ENCODE results near the gene PLXNC1.
A peak's percentile ranks its signal among the peaks of the same experiment; 100 is the strongest.

Gene PLXNC1

DNA sequence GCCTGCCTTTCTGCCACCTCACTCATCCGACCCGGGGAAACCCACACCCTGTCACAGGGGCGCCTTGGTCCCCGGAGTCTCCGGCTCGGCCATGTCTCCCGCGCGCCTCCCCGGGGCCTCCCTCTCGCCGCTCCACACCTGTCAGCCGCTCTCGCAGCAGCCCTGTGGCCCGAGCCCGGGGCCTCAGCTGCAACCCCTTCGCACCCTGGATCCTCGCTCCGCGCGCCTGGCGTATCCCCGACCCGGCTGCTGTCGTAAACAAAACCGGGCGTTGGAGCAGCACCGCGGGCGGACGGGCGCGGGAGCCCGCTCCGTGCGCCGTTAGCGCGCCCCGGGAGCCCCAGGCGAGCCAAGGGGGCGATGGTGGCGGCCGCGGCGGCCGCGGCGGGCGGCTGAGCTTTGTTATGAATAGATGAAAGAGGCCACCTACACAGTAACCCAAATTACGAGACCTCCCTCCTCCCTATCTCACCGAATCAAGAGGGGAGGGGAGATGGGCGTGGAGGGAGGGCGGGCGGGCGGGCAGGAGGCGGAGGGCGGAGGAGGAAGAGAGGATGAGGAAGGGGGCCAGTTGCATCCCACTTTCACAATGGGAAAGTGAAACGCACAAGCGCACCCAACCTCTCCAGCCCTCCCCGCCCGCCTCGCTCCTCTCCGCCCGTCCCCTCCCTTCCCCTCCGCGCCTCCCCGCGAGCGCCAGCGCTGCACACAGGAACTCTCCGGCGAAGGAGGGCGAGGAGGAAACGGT is at the start of gene PLXNC1:
Gene PLXNC1, plus strand, starts transcription at position 587 of the 748 bp plus-strand sequence. CDS start 395 bp downstream, outside the sequence.
- DNase-seq = no peak

GRCh38 chr12:94099191-94099590 is 49.2 kb upstream of the PLXNC1 start:
- DNase-seq = no peak

DNA sequence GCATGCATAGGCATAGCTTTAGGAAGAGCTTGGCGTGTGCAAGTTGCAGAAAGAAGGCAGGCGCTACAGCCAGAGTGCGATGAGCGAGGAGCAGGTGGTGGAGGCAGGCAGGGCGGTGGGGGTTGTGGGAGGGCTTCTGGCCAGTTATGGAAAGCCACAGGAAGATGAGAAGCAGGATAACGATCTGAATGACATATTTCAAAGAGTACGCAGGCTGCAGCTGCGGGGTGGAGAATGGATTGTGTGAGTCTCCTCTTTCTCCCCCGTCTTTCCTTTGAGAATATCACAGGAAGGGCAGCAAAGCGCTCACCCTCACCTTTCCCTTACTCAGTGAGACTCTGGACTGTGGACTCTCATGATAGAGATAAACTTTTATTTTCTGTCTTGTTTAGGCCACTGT is 48.7 kb upstream of the PLXNC1 start:
- peak; percentile 2 for DNase-seq

DNA sequence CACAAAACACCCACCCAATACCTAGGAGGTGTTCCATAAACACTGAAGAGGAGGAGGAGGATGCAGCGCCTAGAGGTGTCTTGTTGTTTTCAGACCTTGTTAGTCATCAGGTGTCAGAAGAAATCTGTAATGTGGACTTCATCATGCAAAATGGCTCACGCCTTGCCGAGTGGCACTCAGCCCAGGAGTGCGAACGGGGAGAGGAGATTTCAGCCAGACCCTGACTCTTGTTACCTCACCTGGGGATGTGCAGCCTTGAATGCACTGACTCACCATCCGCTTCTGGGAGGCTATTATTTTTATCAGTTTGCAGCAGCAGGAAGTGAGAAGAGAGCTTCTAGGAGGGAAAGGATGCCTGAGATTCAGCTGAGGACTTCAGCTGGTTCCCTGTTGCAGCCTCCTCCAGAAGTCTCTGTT is 48.2 kb upstream of the PLXNC1 start:
- peak; percentile 3 for DNase-seq

DNA sequence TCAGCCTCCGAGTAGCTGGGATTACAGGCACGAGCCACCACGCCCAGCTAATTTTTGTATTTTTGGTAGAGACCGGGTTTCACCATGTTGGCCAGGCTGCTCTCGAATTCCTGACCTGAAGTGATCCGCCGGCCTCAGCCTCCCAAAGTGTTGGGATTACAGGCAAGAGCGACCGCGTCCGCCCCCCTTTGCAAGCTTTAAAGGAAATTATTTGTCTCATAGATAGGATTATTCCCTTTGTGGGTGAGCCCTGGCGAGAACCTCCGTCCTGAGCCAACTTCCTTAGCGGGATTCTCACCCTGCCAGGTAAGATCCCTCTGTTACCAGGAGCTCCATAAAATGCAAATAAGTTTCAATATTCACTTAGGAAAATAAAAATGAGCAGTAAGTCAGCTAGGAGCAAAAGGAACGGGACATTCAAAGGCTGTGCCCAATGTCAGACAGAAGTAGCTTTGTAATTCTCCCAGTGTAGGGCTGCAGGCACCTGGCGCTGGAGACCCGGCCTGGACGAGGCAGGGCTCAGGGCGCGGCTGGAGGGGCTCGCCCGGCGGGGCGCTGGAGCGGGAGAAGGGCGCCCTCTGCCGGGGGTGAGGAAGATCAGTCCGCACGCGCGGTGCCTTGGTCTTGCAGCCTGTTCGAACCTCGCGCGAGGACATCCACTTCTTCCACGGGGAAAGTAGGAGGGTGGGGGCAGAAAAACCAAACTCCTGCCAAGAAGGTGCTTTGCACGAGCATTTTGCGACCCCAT is 47.2 kb upstream of the PLXNC1 start:
- DNase-seq = peak; percentile 20

DNA sequence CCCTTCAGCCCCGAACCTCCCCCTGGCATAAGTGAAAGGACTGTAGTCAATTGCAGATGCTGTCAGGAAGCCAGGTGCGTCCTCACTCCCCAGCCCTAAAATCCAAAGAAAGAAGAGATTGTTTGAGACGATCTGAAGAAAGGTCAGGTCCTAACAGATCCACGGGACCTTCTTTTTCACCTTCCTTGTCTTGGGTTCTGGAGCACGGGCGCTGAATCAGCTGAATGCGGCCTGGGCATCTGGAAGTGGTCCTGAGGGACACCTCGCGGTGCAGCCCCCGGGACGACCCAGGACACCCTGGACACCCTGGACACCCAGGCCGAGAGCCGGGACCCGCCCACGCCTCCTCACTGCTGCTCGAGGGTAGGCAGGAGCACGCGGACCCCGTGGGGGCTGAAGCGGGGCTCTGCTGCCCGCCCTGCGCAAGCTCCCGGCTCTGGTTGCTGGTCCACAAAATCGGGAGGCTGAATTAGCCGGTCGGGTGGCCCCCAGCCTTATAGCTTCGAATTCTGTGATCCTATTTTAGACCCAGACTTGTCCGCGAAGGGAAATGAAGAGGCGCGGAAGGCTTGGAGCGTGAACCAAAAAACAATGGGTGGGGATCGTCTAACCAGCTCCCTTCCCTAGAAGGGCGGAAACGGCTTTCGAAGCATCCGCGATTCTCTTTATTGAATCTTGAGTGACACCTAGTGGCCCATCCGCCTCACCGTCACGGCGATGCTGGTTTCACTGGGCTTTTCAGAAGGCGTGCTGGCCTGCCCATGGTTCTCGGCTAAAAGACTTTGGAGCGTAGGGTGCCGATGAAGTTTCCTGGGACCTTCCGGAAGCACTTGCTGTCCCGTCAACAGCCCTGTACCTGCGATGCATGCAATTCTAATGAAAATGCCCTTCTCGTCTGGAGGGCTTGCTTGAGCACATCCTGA is 46.4 kb upstream of the PLXNC1 start:
- DNase-seq = peak; percentile 72

- DNase-seq = no peak
These were observed 44.4 kb upstream of the PLXNC1 start for GRCh38 chr12:94103986-94104385.

GRCh38 chr12:94107910-94108309 is 40.5 kb upstream of the PLXNC1 start:
- no peak for DNase-seq

DNA sequence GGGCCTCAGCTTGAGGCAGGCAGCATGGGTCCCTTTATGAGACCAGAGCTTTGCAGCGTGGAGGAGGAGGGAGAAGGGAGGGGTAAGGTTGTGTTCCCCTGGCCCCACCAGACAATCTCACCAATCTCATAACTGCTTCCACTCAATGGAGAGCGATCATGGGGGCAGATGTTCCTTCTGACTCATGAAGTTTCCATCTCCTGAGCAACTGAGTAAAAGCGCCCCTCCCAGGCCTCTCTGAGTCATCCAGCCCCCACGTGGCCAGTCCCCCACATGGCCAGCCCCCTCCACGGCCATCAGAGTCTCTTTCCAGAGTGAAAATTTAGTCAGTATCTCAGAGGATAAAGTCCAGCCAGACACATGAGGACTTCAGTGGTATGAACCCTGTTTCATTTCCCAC is 39.2 kb upstream of the PLXNC1 start:
- DNase-seq = no peak

DNA sequence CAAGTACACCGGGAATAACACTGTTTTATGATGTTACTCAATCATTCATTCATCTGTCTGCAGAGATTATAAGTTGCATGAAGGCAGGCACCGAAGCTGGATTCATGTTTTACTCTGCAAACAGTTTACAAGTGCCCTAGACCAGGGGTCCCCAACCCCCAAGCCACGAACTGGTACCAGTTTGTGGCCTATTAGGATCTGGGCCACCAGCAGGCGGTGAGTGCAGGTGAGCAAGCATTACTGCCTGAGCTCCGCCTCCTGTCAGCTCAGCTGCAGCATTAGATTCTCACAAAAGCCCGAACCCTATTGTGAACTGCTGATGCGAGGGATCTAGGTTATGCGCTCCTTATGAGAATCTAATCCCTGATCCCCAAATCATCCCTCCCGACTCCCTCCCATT is 38.1 kb upstream of the PLXNC1 start:
- no peak for DNase-seq

GRCh38 chr12:94111302-94111701 is 37.1 kb upstream of the PLXNC1 start:
- DNase-seq = no peak

- DNase-seq = no peak
These were observed 36.3 kb upstream of the PLXNC1 start for GRCh38 chr12:94112121-94112520.

DNA sequence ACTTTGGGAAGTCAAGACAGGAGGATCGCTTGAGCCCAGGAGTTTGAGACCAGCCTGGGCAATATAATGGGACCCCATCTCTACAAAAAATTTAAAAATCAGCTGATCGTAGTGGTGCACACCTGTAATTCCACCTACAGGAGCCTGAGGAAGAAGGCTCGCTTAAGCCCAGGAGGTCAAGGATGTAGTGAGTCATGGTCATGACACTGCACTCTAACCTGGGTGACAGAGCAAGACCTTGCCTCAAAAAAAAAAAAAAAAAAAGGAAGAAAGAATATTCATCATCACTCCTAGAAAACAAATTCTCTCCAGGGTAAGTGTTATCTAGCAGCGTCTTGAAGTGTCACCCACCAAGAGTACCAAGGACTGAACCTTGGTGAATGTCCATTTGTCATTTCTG is 34.2 kb upstream of the PLXNC1 start:
- DNase-seq = no peak

DNA sequence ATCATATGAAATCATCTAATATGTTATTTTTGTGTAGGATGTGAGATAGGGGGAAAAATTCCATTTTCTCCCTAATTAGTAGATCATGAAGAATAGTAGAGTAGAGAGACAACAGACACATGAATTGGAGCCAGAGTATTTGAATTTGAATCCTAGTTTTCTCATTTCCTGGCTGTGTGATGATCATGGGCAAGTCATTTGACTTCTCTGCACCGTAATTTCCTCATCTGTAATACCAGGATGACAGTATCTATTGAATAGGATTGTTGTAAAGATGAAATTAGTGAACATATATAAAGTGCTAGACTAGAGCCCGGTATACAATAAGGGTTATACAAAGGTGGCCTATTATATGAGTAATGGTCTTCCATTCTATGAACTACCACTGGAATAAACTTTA is 32.2 kb upstream of the PLXNC1 start:
- no peak for DNase-seq

DNA sequence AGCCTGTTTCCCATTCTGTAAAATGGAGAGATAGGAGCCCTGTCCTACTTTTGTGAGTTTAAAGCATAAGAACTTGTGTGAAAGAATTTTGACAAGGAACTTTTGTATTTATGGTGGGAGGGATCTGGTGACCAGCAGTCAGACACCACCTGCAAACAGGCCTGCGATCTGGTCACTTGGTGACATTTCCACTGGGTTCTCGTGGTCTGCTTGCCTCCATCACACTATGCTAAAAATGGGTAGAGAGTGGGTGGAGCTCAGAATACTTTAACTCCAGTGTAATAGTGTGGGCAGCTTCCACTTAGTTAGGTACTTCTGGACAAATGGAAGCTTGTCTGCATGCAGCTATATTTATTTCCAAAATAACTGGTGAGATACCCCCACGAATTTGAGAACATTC is 26.5 kb upstream of the PLXNC1 start:
- no peak for DNase-seq

DNA sequence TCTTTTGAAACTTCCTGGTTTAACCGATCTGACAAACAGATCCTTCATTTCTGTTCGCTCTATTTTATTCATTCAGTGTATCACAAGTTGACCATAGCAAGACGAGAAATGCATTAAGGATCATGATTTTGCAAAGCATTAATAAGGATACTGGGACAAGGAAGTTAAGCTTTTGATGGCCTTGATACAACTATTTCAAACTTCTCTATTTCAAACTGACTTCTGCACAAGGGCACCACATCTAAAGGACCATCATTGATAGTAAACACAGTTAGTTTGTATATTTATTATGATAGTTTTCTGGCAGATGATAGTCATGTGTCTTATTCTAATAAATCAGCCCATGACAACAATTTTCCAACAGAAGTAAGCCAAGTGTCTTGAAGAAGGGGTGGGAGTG is 25.8 kb upstream of the PLXNC1 start:
- DNase-seq = no peak

DNA sequence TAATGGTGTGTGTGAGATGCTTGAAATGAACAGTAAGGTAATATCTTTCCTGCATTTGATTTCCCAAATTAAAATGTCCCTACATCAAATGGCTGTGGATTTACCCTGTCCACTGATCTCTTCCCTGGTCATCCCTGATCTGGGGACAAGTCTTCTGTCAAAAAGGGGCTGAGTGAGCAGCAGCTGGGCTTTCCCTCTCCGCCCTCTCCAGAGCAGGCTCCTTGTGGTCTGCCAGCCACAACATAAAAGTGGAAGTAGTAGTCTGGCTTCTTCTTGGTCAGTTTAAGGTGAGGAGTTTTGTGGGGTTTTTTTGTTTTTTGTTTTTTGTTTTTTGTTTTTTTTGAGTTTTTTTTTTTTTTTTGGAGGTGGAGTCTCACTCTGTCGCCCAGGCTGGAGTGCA is 25.2 kb upstream of the PLXNC1 start:
- DNase-seq = no peak

GRCh38 chr12:94126067-94126466 is 22.3 kb upstream of the PLXNC1 start:
- DNase-seq = no peak

- DNase-seq = no peak
These were observed 20.9 kb upstream of the PLXNC1 start for GRCh38 chr12:94127239-94128131.

GRCh38 chr12:94128280-94128679 is 20.1 kb upstream of the PLXNC1 start:
- no peak for DNase-seq

DNA sequence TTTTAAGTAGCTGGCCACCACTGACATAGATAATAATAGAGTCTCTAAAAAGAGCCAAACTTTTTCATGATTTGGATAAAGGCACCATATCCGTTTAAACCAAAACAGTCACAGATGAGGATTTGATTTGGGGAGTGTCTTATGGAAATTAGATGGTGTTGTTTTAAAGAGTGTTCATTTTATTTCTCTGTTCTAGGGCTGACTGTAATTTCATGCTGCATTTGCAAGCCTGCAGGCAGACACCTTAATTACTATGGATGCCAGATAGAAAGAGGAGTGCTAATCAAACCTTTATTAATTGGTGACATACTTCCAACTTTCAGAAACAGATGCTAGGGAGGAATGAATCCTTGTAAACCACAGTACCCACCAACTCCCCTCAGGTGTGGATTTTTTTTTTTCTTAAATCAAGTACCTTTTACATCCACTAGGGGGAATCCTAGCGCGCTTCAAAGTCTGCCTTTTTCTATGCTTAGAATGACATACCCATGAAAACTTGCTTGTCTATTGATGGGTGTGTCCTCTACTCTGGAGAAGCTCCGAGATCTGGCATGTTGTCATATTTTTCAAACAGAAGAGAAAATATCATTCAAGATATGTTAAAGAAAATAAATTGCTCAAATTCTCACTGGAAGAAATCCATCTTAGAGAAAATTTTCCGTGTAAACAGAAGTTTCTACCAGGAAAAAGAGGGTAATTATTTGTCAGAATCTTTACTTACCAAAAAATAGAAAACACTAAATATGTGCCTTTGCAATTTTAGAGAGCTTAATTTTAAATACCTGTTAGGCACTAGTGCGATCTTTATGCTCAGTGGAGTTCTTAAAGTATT is 14.2 kb upstream of the PLXNC1 start:
- DNase-seq = peak; percentile 51
